Stimulated activated CD4-positive, alpha-beta T cell treated with anti-CD3 and anti-CD28 coated beads, Interleukin-12 subunit alpha, Interleukin-12 subunit beta, amount 100 ng/mL, for 48 hours (primary cell): Measurements from ENCODE around the gene RBM28.

Experiments
- DNase-seq, 3 donors: peaks; one replicate each; pipeline ENCODE4 v3.0.0-alpha.2; 2020; ENCODE audit warnings: low read depth in 2 of 3, low spot score in 1 of 3

The RBM28 gene

GRCh38 chr7:128374041-128374440, 30.3 kb upstream of the RBM28 start:
- no peak for DNase-seq

DNA sequence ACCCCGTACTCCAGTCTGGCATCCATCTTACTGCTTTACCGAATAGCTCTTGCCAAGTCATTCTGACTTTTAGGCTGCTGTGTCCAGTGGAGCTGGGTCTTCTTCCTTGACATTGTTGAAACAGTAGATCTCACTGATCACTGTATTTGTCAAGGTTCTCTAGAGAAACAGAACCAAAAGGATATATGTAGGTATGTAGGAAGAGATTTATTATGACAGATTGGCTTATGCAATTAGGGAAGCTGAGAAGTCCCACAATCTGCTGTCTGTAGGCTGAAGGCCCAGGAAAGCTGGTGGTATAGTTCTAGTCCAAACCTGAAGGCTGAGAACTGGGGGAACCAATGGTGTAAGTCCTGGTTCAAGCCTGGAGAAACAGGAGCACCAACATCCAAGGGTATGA, 29.9 kb upstream of the RBM28 start:
- DNase-seq = no peak

DNA sequence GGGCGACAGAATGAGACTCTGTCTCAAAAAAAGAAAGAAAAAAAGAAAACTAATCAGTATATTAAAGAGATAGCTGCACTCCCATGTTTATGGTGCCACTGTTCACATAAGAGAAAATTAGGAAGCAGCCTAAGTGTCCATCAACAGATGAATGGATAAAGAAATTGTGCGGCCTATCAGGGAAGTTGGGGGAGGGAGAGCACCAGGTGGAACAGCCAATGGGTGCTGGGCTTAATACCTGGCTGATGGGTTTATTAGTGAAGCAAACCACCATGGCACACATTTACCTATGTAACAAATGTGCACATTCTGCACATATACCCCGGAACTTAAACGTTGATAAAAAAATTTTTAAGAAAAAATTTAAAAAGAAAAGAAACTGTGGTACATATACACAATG, 26.8 kb upstream of the RBM28 start:
- DNase-seq = no peak

GRCh38 chr7:128366986-128367385, 23.3 kb upstream of the RBM28 start:
- no peak for DNase-seq

GRCh38 chr7:128366300-128366699, 22.6 kb upstream of the RBM28 start:
- no peak for DNase-seq

- no peak for DNase-seq
These were observed 21.7 kb upstream of the RBM28 start for GRCh38 chr7:128365432-128365831.

DNA sequence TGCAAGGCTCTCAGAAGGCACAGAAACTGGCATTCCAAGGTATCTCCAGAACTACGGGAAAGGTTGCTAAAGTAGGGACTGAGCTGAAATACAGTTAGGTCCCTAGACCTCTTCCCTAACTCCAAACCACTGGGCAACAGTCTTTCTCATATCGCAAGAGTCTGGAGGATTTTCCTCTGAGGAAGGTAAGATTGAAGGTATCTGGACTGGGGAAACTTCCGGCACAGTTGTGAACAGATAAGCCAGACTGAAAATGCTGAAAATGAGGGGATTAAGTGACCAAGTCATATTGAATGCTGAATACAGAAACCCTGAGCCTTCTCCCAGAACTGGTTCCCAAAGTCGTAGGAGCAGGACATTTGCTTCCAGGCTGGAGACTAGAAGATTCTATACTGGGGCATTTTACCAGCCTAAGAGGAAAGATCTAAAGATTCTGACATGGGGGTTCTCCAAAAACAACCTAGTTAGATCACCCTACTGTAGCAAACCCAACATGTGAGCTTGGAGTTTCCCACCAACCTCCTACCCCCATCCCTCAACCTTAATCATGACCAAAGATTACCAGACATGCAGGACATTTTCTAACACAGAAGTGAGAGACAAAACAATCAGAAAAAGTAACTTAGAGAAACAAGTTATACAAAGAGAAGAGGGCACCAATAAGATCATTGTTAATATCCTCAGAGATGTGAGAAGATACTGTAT, 20.6 kb upstream of the RBM28 start:
- DNase-seq = no peak

DNA sequence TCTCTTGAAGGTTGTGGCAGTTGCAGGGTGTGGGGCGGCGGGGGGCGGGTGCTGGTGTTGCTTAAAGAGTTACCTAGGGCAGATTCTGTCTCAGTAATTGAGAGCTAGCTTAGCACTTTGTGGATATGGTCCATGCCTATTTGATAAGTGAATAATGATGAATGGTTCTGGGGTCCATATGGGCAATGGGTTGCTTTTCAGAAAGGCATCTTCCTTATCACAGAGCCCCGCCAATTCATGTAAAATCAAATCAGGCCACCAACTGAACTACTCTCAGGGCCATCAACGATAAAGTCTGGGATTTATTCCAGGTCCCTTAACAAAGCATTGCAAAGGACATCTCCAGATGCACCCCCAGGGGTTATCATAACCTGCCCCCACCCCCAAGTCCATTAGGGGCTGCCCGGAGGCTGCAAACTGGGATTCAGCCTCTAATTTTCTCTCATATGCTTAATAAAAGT, 19.6 kb upstream of the RBM28 start:
- no peak for DNase-seq

- no peak for DNase-seq
These were observed 19.0 kb upstream of the RBM28 start for GRCh38 chr7:128362670-128363069.

- peak in 1 of 3 donors; percentile 18 for DNase-seq
These were observed 18.0 kb upstream of the RBM28 start, which contains the start of gene PRRT4 for GRCh38 chr7:128361411-128362379. TSS of gene PRRT4 (minus strand) at chr7:128361690.

DNA sequence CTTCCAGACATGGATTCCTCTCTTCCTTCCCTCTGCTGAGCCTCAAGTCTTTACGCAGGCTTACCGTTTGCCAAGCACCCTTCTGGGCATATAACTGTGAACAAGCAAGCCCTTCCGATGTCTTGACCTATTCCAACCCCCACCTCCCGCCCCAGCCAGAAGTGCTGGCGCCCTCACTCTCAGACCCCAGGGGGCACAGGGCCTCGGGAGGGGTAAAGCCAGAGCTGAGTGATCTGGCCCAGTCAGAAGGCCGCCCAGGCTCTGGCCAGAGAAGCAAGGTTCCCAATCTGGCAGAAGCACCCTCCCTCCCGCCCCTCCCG, 16.6 kb upstream of the RBM28 start:
- no peak for DNase-seq

DNA sequence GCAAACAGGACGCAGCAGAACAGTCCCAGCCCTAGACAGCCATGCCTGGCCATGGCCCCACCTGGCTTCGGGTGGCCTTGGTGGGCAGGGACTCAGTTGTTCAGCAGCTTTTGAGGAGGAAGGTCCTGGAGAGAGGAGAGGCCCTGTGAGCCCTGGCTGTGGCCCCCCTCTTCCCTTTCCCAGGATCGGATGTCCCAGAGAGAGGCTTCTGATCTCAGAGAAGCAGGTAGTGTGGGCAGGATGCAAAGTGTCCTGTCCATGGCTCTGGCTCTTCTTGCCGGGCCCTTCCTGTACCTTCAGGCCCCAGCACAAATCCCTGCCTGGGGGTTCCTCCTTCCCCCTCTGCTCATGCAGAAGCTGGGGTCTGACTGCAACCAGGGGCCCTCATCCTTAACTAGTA, 16.2 kb upstream of the RBM28 start:
- no peak for DNase-seq

- no peak for DNase-seq
These were observed 15.6 kb upstream of the RBM28 start for GRCh38 chr7:128359336-128359735.

DNA sequence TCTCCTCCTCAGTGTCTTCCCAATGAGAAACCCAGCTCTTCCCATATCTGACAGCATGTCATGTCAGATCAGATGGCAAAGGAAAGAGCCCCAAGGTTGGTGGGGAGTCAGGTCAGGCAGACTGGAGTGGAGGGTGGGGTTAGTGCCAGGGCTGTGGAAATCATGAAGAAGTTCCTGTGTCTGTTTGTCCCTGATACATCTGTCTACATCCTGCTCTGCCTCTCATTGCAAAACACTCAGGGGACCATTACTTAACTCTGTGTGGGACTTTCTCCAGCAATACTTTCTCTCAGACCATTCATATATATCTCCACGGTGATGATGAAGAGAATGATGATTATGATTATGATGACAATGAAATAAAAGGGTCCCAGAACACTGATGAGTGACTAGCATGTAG, 14.5 kb upstream of the RBM28 start:
- no peak for DNase-seq

DNA sequence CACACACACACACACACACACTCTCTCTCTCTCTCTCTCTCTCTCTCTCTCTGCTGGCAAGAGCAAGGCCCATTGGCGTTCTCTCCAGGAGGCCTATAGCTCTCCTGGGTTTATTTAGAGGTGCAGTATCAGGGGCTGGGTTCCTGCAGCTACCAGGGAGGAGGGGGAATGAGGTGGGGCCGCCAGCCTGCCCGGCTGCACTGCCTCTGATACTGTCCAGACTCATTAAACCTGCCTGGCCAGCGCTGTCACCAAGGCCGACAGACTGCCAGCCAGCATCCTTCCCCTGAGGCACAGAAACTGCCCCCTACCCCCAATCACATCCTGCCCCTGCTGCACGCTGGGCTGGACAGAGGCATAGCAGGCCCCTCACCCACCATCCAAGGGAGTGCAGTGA, 13.5 kb upstream of the RBM28 start:
- DNase-seq = no peak

DNA sequence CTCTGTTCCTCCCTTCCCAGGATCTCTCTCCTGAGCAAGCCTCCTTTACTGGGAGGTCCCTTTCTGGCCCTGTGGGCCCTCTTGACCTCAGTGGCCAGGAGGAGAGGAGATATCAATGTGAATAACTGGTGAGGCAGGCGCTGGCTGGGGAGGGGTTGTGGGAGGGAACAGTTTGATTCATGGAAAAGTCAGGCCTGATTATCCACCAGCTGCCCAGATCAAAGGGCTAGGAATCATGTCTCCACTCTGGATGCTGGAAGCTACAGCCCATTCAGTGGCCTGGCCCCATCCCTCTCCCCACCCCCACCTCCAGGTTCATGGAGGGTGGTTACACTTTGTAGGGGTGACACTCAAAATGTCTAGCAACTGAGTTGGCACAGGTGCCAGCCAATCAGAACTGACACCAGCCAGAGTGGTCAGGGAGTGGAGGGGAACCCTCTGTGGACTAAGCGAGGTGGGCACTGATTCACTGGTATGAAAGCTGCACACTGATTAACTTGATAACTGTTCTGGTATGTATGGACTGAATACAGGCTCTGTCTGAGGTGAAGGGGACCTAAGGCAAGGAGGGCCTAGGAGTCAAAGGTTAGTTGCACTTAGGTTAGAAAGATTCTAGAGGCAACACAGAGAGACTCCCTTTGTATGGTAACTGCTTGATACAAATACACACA, 13.0 kb upstream of the RBM28 start:
- DNase-seq = no peak

DNA sequence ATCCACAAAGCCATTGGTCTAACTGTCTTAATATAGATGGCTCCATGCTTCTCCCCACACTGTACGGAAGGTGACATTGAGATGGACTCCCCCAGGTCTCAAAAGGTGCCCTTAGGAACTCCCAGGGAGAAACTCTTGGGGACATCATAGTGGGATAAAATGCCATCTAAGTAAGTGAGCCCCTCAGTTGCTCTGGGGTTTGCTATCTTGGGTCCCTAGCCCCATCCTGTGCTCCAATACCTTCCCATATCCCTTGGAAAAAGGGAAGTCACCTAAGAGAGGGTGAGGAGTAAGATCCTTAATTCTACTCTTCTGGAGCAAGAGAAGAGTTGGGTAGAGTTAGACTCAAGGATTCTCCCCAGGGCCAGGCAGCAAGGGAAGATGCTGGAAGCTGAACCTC, 9.9 kb upstream of the RBM28 start:
- no peak for DNase-seq

DNA sequence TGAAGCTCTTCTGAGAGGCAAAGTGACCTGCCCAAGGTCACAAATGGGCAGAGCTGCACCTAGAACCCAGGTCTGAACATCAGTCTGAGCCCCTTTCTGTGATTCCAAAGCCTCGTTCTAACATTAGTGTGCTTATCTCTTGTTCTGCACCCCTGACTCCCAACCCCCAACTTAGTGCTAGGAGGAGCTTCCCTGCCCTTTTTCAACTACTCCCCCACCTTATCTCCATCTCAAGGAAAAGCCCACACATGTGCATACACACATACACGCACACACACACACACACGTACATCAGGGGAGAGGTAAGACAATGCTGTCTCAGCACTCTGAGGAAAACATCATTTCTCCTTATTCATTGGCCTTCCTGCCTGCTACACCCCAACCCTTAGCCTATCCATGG, 9.5 kb upstream of the RBM28 start:
- DNase-seq = no peak

GRCh38 chr7:128352636-128353035, 8.9 kb upstream of the RBM28 start:
- no peak for DNase-seq

- DNase-seq = peak in 1 of 3 donors; percentile 20
These were observed 8.4 kb upstream of the RBM28 start for GRCh38 chr7:128352153-128352537.

GRCh38 chr7:128351296-128352152, 7.8 kb upstream of the RBM28 start:
- DNase-seq = no peak
